ENCODE results near the gene PLBD2. TPM values are rescaled to one million over a fixed set of nuclear protein-coding genes. Genes with fewer than 3 reads are reported as not detected.

PLBD2 gene
- total and polyA plus RNA-seq, 9 of the 15 experiments (the other 6 are each of a cell fraction or from before 2014, with no cell fraction given): 2.4 to 37.4 (median 6.0) TPM

DNA sequence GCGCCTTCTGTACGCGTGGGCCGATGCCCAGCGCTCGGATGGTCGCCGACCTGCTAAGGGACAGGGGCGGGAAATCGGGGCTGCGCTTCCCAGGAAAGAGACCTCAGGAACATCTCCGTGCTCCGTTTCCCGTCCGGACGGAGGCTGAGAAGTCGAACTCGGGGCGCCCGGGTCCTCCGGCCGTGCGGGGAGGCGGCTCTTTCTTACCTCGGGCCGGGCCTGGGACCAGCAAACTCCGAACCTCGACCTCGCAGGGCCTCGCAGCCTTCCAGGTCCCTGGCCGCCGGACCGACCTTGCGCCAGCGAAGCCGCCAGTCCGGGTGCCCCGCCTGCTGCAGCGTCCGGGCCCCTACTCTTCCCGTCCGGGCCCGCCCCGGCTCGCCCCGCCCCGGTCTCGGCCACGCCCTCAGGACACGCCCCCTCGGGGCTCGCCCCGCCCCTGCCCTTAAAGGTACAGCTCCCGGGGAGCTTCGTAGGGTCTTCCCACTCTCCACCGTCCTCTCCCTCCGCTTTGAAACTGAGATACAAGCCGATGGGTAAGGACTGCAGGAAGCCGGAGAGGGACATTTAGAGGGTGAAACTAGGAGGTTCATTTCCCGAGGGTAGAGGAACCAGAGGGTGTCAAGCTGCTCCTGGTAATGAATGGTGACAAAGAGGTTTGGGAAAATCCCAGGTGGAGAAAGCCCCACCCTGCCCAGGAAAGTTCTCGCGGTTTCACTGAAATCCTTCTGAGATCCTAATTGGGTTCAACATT lies 23.4 kb upstream of the PLBD2 start, which contains the start of gene SLC8B1 (continued):
- TF ChIP-seq ZFX (CRISPR knock-in tag; IDR thresholded peaks at IDR 0.05) (peak; percentile 90), HMG20B (CRISPR knock-in tag; IDR thresholded peaks at IDR 0.05) (no peak), POLR2A (conservative IDR thresholded peaks at IDR 0.05) (peak; percentile 85), FOSL1 (tag; conservative IDR thresholded peaks at IDR 0.05) (0 out of 2 replicates have a peak, but pooled peaks have one; percentile 14), POLR3G (IDR thresholded peaks at IDR 0.05; ENCODE audit: extremely low read depth, insufficient read length, insufficient replicate concordance) (no peak), ZNF146 (CRISPR knock-in tag; IDR thresholded peaks at IDR 0.05; ENCODE audit: unreplicated experiment) (no peak), BCLAF1 (IDR thresholded peaks at IDR 0.05; ENCODE audit: borderline replicate concordance in 1 of 2, control insufficient read depth in 1 of 2, low read depth in 2 of 2, low read length in 1 of 2) (no peak), FOXJ2 (tag; IDR thresholded peaks at IDR 0.05) (no peak), NBN (IDR thresholded peaks at IDR 0.05; ENCODE audit: low read depth) (no peak), ZNF274 (IDR thresholded peaks at IDR 0.05; ENCODE audit: borderline replicate concordance, low read depth, low read length) (no peak), ZFP30 (CRISPR knock-in tag; IDR thresholded peaks at IDR 0.05; ENCODE audit: borderline replicate concordance) (no peak), POLR2AphosphoS5 (IDR thresholded peaks at IDR 0.05; ENCODE audit: control insufficient read depth, insufficient read depth, low read depth, low read length) (peak; percentile 67), ZSCAN29 (IDR thresholded peaks at IDR 0.05) (no peak), ZNF175 (CRISPR knock-in tag; IDR thresholded peaks at IDR 0.05; ENCODE audit: low read depth) (no peak; the same call in 1 of the 2 replicates), CHD1 (IDR thresholded peaks at IDR 0.05; ENCODE audit: low read length) (peak; percentile 24), ZNF75A (CRISPR knock-in tag; IDR thresholded peaks at IDR 0.05) (no peak)
- TF ChIP-seq, protein P1, sequence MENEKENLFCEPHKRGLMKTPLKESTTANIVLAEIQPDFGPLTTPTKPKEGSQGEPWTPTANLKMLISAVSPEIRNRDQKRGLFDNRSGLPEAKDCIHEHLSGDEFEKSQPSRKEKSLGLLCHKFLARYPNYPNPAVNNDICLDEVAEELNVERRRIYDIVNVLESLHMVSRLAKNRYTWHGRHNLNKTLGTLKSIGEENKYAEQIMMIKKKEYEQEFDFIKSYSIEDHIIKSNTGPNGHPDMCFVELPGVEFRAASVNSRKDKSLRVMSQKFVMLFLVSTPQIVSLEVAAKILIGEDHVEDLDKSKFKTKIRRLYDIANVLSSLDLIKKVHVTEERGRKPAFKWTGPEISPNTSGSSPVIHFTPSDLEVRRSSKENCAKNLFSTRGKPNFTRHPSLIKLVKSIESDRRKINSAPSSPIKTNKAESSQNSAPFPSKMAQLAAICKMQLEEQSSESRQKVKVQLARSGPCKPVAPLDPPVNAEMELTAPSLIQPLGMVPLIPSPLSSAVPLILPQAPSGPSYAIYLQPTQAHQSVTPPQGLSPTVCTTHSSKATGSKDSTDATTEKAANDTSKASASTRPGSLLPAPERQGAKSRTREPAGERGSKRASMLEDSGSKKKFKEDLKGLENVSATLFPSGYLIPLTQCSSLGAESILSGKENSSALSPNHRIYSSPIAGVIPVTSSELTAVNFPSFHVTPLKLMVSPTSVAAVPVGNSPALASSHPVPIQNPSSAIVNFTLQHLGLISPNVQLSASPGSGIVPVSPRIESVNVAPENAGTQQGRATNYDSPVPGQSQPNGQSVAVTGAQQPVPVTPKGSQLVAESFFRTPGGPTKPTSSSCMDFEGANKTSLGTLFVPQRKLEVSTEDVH (IDR thresholded peaks at IDR 0.05; ENCODE audit: low read depth, partially characterized antibody): no peak

Measured in K562 (cell line).